Adrenal gland (tissue), 12 donors: ENCODE results near the gene FOXN3. TPM values are rescaled to one million over a fixed set of nuclear protein-coding genes. Genes with fewer than 3 reads are reported as not detected.

Experiments
- DNase-seq, 7 donors: peaks; one replicate each; pipeline ENCODE4 v3.0.0-alpha.2; 2019 to 2020
- H3K27ac ChIP-seq, 5 donors: fragments of 200-600 bp; sonication (generic) in 4 of 5; 1 replicate in 3 of 5; 2 replicates in 2 of 5; pipeline versions ENCODE4 v1.5.1 to v1.8.0; 2016 to 2020; ENCODE audit warnings: mild to moderate bottlenecking in 1 of 5
- H3K27me3 ChIP-seq: fragments of 200-600 bp; 2 replicates; pipeline ENCODE4 v1.8.0; 2021
- H3K36me3 ChIP-seq, 2 donors: fragments of 200-600 bp; replicated peaks in 1 of 2; 1 replicate in 1 of 2; 2 replicates in 1 of 2; pipeline versions ENCODE4 v1.5.1 to v1.8.0; 2018 to 2022
- H3K4me1 ChIP-seq, 2 donors: fragments of 200-600 bp; replicated peaks in 1 of 2; 1 replicate in 1 of 2; 2 replicates in 1 of 2; pipeline versions ENCODE4 v1.5.1 to v1.8.0; 2018 to 2021
- H3K4me3 ChIP-seq, 4 donors: fragments of 200-600 bp; sonication (generic) in 3 of 4; one replicate each; pipeline ENCODE4 v1.5.1; 2016 to 2018
- H3K9me3 ChIP-seq, 3 donors: fragments of 200-600 bp; sonication (generic) in 1 of 3; replicated peaks in 1 of 3; 1 replicate in 2 of 3; 2 replicates in 1 of 3; pipeline versions ENCODE4 v1.5.1 to v1.8.0; 2016 to 2021
- POLR2A ChIP-seq, 2 donors: fragments of 450-650 bp; IDR thresholded peaks; one replicate each; pipeline ENCODE4 v1.6.1; 2017; ENCODE audit warnings: antibody characterized with exemption in 2 of 2, mild to moderate bottlenecking in 2 of 2, moderate library complexity in 1 of 2
- WGBS, 4 donors: extraction: QIAGEN DNeasy Blood & Tissue Kit in 2 of 4; methylation state at CpG; one replicate each; pipeline versions ENCODE4 v1.1.5 to v1.1.7; 2013 to 2017; 5-methylcytosine and 5-hydroxymethylcytosine counted together
- intact Hi-C, 2 donors: fragments of 100-400 bp; cut with DNase I; formaldehyde crosslinking; loops; one replicate each; pipeline versions ENCODE4 v1.14.1 to v1.15.0; 2022 to 2023
- polyA plus RNA-seq, 3 donors: library from polyadenylated mRNA; stranded (reverse); fragments of 200-250 nt in 2 of 3; fragments of 350-450 nt in 1 of 3; fragmentation: Illumina TruSeq in 1 of 3; extraction: RNeasy Lipid Tissue Mini Kit (QIAGEN cat#74804) in 1 of 3; gene quantifications; one replicate each; pipeline ENCODE4 v1.2.3, GENCODE V29; 2013 to 2014
- total RNA-seq, 9 donors: library from RNA; depleted of rRNA in 4 of 9; stranded (reverse); fragments of >200 nt in 4 of 9; fragments of 120-200 nt in 1 of 9; fragmentation: NEBNext Ultra II Directional in 1 of 9; extraction: Animal tissue kit (Norgen Biotek cat#: 25700) in 1 of 9; gene quantifications; one replicate each; pipeline versions ENCODE4 v1.1.0 to v1.2.4, GENCODE V29; 2013 to 2023
- TF ChIP-seq, protein P1 (sequence below), 6 experiments: fragments of 450-650 bp in 4 of 6; fragments of 200-600 bp in 2 of 6; sonication (generic) in 1 of 6; IDR thresholded peaks; 1 replicate in 5 of 6; 2 replicates in 1 of 6; pipeline versions ENCODE4 v1.5.1 to v1.8.0; 2016 to 2021; ENCODE audit warnings: antibody characterized with exemption in 6 of 6, mild to moderate bottlenecking in 2 of 6, moderate library complexity in 1 of 6
- donor health status: healthy with polysubstance abuse.
- donor health status: Bipolar disorder and iron deficiency.
- donor health status: DM: yes; HTN: yes; CAD: no.
- donor health status: DM: no; HTN: no; CAD: no.
- donor health status: DM: no; HTN: no; CAD: no.
- donor health status: DM: yes; HTN: yes; CAD: no.

The FOXN3 gene
- total and polyA plus RNA-seq, 12 donors: 10.7 to 131 (median 96.8) TPM

- Histone ChIP-seq H3K4me1 (peaks cover 30 to 50% of the 10 kb centered on the region in 2 donors), H3K36me3 (peaks cover 0 to 14% of the 10 kb centered on the region in 2 donors), H3K27ac (peak overlapping the region in 4 of 5 donors; percentile 59 to 83 (median 64)), H3K4me3 (no peak overlapping the region), H3K27me3 (no peaks in the 10 kb centered on the region), H3K9me3 (no peaks in the 10 kb centered on the region)
- DNase-seq: peak in 3 of 7 donors; percentile 51 to 56 (median 56)
- intact Hi-C loops: no loop called here
- 46 to 59% (median 52%) methylated on average over 12 to 14 of the region's 14 CpGs for WGBS, 4 donors
- no peak for TF ChIP-seq POLR2A (IDR thresholded peaks at IDR 0.05)
- TF ChIP-seq, protein P1, sequence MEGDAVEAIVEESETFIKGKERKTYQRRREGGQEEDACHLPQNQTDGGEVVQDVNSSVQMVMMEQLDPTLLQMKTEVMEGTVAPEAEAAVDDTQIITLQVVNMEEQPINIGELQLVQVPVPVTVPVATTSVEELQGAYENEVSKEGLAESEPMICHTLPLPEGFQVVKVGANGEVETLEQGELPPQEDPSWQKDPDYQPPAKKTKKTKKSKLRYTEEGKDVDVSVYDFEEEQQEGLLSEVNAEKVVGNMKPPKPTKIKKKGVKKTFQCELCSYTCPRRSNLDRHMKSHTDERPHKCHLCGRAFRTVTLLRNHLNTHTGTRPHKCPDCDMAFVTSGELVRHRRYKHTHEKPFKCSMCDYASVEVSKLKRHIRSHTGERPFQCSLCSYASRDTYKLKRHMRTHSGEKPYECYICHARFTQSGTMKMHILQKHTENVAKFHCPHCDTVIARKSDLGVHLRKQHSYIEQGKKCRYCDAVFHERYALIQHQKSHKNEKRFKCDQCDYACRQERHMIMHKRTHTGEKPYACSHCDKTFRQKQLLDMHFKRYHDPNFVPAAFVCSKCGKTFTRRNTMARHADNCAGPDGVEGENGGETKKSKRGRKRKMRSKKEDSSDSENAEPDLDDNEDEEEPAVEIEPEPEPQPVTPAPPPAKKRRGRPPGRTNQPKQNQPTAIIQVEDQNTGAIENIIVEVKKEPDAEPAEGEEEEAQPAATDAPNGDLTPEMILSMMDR (IDR thresholded peaks at IDR 0.05): no peak
Measured at GRCh38 chr14:89408907-89409700, 7.9 kb downstream of the FOXN3 start.

GRCh38 chr14:89407856-89408255, 9.2 kb downstream of the FOXN3 start:
- intact Hi-C loops: no loop called here
- Histone ChIP-seq H3K9me3 (no peaks in the 10 kb centered on the region), H3K4me3 (peak overlapping the region in 1 of 4 donors; percentile 36), H3K27me3 (no peaks in the 10 kb centered on the region), H3K27ac (peak overlapping the region; percentile 47 to 83 (median 70)), H3K4me1 (peaks cover 30 to 50% of the 10 kb centered on the region in 2 donors), H3K36me3 (peaks cover 0 to 14% of the 10 kb centered on the region in 2 donors)
- 33 to 50% (median 34%) methylated on average over 4 of the region's 4 CpGs for WGBS, 4 donors
- no peak for TF ChIP-seq POLR2A (IDR thresholded peaks at IDR 0.05)
- TF ChIP-seq, protein P1 (IDR thresholded peaks at IDR 0.05): no peak
- DNase-seq: peak in 3 of 7 donors; percentile 37 to 55 (median 55)

DNA sequence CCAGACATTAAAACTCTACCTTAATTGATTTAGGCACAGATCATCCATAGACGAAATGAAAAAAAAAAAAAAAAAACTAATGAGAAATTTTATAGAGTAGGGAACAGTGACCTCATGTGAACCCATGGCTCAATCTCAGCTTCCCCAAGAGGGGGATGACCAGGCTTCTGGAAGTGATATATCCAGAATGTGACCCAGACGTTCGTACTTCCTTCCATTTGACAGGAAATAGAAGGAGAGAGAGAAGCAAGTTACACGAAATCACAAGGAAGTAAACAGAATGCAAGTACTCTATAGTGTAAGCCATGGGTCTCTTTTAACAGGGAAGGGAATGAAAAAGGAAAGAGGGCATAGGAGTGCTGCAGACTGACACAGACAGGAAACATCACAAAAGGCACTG, 10.1 kb downstream of the FOXN3 start:
- 7 to 23% (median 12%) methylated on average over 4 of the region's 4 CpGs for WGBS, 4 donors

GRCh38 chr14:89406361-89406760, 10.7 kb downstream of the FOXN3 start:
- no peak for TF ChIP-seq POLR2A (IDR thresholded peaks at IDR 0.05)
- Histone ChIP-seq H3K4me1 (peaks cover 33 to 50% of the 10 kb centered on the region in 2 donors), H3K4me3 (no peak overlapping the region), H3K27ac (peak overlapping the region in 2 of 5 donors; percentile 70 to 83), H3K27me3 (no peaks in the 10 kb centered on the region), H3K36me3 (peaks cover 0 to 8% of the 10 kb centered on the region in 2 donors), H3K9me3 (no peaks in the 10 kb centered on the region)
- intact Hi-C loops: no loop called here
- DNase-seq: no peak

More for the DNA sequence above, 10.1 kb downstream of the FOXN3 start:
- Histone ChIP-seq H3K36me3 (peaks cover 0 to 14% of the 10 kb centered on the region in 2 donors), H3K4me3 (peak overlapping the region in 1 of 4 donors; percentile 36), H3K27me3 (no peaks in the 10 kb centered on the region), H3K27ac (peak overlapping the region in 4 of 5 donors; percentile 47 to 83 (median 72)), H3K9me3 (no peaks in the 10 kb centered on the region), H3K4me1 (peaks cover 30 to 50% of the 10 kb centered on the region in 2 donors)
- TF ChIP-seq POLR2A (IDR thresholded peaks at IDR 0.05): no peak
- TF ChIP-seq, protein P1 (IDR thresholded peaks at IDR 0.05): no peak
- peak in 1 of 7 donors; percentile 39 for DNase-seq
- intact Hi-C loops: no loop called here
